HG03460 (cell line): ENCODE measurements around the gene ZNF428.
"Not testable (repeated sequence)": the region's sequence is repeated elsewhere in the genome, so short reads cannot be mapped to it uniquely, and the experiment has no call there.

Source experiments
- ATAC-seq: cut with Tn5 transposase; IDR thresholded peaks from one replicate; pipeline ENCODE4 v1.9.1; 2021; ENCODE audit not compliant: unreplicated experiment

ZNF428 gene

DNA sequence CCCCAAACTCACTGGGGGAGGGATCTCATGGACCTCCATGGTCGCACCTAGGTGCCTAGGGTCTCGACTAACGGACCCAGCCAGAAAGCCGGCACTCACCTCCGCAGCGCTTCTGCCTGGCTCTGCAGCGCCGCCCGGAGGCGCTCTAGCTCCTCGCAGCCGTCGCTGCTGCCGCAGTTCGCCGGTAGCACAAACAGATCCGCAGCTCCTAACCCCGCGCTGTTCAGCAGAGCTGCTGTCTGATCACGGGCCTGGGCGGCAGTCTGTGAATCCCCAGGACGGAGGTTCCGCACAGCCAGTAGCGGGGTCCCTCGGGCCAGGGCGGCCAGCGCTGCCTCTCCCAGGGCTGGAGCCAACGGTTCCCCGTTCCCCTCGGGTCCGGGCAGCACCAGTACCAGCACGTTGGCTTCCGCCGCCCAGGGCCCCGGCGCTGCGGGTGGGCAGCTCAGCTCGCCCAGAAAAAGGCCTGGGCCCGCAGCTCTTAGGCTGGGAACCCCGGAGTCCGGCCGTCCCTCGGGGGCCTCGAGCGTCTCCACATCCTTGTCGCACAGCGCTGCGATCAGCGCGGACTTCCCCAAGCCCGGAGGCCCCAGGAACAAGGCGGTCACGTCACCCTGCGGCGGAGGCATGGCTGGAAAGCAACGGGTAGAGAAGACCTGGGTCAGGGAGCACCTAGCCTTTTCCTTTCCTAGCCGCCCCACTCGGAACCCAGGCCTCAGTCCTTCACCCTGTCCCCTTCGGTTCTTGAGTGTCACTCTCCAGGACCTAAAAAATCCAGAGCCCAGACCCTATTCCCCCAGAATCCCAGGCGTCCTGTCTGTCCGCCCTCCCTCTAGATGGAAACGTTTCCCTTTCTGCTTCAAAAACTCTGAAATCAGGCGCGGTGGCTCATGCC lies 24.5 kb downstream of the ZNF428 start:
- ATAC-seq: no peak

DNA sequence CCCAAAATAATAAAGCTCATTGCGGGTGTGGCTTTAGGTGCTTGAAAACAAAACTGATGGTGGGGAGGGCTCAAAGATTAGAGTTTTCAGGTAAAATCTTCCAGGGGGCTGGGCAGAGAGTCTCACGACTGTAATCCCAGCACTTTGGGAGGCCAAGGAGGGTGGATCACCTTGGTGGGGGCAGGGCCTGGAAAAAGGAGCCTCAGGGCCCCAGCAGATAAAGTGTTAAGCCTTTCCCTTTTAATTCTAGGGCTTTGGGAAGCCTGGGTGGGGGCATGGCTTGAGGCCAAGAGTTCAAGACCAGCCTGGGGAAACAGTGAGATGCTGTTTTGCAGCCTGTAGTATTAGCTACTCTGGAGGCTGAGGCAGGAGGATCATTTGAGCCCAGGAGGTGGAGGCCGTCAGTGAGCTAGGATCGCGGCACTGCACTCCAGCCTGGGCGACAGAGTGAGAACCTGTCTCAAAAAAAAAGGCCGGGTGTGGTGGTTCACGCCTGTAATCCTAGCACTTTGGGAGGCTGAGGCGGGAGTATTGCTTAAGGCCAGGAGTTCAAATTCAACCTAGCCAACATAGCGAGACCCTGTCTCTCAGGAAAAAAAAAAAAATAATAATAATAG lies 25.2 kb downstream of the ZNF428 start:
- no peak for ATAC-seq

DNA sequence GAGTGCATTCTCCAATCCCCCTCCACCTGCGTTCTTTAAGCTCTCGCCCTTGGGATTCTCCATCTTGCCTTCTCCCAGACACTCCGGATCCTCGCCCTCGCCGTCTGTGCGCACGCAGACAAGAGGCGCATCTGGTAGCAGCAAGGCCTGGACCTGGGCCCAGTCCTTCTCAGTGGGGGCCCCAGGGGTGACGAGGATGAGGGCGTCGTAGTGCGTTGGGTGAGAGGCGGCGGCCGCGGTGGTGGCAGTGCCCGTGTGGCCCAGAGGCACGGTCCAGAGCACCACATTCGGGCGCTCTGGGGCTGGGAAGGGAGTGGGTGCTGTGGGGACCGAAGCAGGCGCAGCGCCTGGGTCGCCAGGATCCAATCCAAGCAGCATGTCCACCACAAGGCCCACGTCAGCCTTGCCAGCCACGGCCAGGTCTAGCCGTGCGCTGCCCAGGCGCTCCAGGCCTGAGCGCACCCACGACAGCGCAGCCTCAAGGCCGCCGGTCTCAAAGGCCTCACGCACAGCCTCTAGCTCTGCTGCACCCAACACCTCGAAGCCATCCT lies 26.6 kb downstream of the ZNF428 start:
- ATAC-seq: no peak

DNA sequence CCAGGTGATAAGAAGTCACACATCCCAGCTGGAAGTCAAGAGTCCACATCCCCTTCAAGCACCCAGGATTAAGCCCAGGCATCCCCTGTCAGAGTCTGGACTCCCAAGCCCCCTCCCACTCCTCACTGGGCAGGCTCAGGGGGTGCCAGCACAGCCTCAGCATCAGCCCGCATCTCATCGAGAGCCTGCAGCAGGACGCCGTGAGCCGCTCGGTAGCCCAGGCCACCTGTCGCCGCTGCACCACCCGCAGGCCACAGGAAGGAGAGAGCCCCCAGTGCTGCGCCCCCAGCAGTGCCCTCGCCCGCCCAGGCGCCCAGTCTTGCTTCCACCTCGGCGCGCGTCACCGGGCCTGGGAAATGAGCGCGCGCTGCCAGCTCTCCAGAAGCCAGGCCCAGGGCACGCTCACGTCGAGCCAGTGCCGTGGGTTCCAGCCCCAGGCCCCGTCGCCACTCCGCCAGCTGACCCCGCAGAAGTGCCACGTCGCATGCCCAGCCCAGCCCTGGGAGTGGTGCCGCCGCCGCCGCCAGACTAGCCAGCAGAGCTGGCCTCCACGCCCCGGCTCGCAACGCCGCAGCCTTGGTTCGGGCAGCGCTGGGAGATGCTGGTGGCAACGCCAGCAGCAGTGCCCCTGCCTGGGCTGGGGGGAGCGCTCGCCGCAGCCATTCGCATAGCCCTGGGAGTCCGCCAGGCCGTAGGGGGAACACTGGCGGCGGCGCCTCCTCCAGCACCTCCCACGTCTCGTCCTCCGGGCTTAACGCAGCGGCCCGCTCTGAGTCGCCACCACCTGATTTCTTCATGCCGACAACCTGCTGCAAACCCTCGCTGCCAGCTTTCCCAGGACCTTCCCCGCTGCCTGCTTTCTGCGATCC lies 27.3 kb downstream of the ZNF428 start:
- no peak for ATAC-seq

DNA sequence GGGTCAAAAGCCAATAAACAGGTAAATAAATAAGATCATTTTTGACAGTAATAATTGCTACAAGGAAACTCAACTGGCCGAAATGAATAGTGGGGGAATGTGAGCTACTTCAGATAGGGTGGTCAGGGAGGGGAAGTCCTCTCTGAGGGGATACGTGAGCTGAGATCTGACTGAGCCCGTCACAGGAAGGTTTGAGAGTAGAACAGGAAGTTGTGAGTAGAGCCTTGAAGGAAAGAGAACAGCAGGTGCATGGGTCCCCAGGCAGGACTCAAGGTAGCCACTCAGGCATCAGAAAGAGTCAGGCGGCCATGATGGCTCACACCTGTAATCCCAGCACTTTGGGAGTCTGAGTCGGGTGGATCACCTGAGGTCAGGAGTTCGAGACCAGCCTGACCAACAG lies 29.8 kb downstream of the ZNF428 start:
- ATAC-seq: no peak

DNA sequence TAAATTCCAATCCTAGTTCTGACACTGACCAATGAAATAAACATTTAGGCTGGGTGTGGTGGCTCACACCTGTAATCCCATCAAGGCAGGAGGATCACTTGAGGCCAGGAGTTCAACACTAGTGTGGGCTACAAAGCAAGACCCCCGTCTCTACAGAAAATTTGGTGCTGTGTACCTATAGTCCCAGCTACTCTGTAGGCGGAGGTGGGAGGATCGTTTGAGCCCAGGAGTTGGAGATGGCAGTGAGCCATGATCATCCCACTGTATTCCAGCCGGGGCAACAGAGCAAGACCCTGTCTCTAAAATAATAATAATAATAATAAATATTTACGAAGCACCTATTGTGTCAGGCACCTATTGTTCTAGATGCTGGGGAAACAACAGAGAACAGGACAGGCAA lies 30.2 kb downstream of the ZNF428 start:
- ATAC-seq: no peak

DNA sequence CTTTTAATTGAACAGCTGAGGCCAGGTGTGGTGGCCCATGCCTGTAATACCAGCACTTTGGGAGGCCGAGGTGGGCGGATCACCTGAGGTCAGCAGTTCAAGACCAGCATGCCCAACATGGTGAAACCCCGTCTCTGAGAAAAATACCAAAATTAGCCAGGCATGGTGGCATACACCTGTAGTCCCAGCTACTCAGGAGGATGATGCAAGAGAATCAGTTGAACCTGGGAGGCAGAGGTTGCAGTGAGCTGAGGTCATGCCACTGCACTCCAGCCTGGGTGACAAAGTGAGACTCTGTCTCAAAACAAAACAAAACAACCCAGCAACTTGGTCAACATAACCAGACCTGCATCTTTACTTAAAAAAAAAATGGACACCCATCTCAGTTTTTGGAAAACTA lies 32.4 kb downstream of the ZNF428 start:
- ATAC-seq: not testable (repeated sequence)

DNA sequence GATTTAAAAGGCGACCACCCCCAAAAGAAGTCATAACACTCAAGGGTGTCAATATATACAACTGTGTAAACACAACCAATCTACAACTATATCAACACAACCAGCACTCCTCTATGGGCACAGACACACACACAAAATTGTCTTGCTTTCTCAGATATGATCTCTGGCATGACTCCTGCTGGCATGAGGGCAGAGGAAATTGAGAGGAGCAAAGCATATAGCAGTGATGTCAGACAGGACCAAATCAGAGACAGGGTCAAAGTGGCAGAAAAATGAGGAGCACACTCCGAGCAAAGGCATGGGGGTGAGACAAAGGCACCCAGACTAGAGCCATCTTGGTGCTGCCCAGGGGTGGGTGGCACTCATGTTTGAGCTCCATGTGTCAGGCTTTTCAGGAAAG lies 33.1 kb downstream of the ZNF428 start:
- ATAC-seq: no peak

DNA sequence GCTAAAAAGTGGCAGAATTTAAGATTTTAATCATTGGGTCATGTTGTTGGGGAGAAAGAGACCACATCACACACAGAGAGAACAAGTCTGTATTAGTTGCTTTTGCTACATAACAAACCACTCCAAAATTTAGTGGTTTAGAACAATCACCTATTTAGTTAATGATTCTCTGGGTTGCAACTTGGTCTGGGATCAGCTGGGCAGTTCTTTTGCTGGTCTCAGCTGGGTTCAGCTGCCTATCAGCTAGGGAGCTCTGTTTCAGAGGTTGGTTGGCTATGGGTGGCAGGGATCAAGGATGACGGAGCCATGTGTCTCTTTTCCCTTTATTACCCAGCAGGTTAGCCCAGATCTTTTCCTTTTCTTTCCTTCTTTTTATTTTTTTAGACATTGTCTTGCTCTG lies 34.9 kb downstream of the ZNF428 start:
- ATAC-seq: no peak

DNA sequence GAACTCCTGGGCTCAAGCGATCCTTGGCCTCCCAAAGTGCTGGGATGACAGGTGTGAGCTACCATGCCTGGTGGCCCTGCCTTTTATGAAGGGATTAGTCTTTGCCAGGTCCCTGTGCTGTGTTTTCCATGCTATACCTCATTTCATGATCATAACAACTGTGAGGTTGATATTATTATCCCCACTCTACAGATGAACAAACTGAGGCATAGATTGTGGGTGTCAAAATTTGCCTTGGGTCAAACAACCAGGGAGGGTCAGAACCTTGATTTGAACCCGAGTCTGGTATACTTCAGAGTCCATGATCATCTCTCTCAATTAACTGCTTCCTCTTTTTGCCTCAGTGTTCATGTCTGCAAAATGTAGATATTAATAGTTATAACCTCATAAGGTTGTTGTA lies 36.9 kb downstream of the ZNF428 start:
- ATAC-seq: no peak

DNA sequence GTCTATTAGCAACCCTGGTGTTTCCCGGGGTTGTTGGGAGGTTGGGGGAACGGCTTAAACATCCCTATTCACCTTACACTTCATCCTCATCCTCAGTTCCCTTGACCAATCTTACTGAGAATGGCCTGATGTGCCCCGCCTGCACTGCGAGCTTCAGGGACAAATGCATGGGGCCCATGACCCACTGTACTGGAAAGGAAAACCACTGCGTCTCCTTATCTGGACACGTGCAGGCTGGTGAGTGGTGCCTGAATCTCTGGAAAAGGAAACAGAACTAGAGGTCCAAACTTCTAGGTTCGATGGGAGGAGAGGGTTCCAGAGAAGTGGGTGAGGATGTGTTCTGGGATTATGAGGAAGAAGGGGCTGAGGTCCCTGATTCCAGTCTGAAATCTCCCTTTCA lies 38.0 kb downstream of the ZNF428 start:
- no peak for ATAC-seq

DNA sequence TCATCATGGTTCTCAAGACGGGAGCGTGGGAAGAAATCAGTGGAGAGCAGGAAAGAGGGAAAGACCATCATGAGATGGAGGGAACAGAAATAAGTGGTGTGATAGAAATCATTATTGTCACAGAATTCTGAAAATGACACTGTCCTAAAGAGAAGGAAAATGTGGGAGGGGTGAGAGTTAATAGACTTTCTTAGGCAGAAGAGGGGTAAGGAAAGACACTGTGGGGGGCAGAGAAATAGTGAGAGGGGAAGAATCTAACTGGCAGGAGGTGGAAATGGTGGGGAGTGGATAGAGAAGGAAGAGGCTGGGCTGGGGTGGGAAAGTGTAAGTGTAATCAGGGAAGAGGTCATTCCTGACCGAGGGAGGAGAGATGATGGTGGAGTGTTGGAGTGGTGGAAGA lies 40.6 kb downstream of the ZNF428 start:
- no peak for ATAC-seq

DNA sequence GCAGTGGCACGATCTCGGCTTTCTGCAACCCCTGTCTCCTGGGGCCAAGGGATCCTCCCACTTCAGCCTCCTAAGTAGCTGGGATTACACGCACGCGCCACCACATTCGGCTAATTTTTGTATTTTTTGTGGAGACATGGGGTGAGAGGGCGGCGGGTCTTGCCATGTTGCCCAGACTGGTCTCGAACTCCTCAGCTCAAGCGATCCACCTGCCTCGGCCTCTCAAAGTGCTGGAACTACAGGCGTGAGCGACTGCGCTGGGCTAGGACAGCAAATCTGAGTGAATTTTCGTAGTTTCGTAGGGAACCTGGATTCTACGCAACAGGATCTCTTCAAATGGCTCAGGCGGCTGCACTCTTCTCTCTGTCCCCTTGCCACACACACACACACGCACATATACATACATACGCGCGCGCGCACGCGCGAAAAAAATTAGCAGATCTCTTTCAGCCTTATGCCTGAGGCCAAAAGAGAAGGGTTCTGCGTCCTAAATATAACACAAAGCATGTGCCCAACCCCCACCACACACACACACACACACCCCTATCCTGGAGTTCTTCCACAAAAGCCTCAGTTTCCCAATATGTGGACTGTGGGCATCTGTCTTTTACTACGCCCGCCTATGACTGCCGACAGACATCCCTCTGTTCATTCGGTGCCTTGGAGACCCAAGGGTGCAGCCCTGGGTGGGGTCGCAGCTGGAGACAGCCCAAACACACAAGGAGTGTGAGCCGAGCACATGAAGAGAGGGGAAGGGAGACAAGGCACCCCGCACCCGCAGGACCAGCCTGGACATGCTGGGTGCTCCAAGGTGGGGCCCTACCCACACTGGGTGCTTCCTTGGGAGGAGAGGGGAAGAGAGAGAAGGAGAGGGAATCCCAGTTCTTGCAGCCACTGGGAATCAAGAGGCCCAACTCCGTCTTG lies 43.2 kb downstream of the ZNF428 start:
- ATAC-seq: no peak

DNA sequence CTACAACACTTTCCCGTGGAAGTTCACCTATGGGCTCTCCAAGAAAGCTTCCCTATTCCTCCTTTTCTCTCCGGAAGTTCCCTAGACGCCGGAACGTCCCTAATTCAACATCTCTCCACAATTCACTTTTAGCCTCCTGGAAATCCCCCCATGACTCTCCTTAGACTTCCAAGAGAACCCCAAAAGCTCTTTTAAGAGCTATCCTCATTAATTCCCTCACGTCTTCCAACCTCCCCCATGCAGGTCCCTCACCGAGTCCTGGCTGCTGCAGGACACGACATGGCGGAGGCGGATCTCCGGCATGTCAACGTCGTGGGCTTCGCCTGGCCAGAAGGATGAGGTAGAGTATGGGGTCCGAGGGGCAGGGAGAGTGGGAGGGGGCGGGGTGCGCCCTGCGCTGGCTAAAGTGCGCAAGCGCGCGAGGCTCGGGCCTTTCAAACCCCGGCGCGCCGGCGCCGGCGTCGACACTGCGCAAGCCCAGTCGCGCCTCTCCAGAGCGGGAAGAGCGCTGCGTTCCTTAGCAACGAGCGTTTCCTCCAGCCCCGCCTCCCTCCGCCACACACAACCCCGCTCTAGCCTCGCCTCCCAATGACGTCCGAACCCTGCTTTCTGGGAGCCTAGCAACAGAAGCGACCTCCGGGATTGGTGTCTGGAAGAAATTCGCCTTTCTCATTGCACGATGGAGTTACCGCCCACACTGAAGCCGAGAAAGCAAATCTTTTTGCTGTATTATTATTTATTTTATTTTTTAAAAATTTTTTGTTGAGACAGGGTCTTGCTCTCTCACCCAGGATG lies 44.1 kb downstream of the ZNF428 start, which contains the start of the genes PINLYP and XRCC1:
Gene PINLYP, plus strand, starts transcription at position 646 of the 795 bp plus-strand sequence. CDS start 1,391 bp downstream, outside the sequence.
Gene XRCC1, minus strand, starts transcription at position 372 of the 795 bp plus-strand sequence. Its CDS starts 69 bp downstream, at position 303.
- ATAC-seq: peak; percentile 94

DNA sequence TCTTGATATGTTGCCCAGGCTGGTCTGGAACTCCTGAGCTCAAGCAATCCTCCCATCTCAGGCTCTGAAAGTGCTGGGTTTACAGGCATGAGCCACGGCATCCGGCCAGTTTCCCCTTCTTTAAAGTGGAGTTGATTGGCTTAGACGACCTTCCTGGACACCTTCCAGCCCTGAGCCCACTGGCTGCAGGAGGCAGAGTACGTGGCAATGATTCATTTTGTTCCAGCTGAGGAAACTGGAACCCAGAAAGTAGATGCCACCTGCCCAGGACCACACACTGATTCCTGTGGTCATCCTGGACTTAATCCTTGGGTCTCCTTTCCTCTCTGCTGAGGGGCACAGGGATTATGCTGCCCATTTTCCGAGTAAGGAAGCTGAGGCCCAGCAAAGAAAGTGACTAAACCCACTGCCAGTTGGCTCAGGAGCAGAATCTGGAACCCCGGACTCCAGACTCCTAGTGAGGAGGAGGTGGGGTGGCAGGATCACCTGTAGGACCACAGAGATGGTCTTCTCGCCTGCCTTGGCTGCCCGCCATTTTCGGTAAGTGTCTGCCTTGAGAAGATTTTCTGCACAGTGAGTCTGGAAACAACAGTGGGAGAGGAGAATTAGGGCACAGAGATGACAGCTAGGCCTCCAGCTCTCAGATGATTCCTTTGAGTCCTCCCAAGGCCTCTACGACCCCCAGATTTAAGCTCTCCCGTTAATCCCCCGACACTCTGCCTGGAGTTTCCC lies 44.8 kb downstream of the ZNF428 start:
- ATAC-seq: no peak

DNA sequence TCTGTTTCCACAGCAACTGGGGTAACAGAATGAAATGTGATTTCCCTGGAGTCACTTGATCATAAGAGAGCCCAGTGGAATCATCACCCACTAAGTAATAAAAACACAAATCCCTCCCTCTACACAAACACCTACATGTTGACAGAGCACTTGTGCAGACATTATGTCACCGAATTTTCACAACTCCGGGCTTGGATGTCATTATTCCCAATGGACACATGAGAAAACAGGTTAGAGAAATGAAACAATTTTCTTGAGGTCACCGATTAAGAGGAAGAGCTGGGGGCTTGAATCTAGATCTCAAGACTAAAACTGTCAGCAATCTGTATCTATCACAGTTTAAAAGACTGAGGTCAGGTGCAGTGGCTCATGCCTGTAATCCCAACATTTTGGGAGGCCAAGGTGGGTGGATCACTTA lies 47.2 kb downstream of the ZNF428 start:
- no peak for ATAC-seq

DNA sequence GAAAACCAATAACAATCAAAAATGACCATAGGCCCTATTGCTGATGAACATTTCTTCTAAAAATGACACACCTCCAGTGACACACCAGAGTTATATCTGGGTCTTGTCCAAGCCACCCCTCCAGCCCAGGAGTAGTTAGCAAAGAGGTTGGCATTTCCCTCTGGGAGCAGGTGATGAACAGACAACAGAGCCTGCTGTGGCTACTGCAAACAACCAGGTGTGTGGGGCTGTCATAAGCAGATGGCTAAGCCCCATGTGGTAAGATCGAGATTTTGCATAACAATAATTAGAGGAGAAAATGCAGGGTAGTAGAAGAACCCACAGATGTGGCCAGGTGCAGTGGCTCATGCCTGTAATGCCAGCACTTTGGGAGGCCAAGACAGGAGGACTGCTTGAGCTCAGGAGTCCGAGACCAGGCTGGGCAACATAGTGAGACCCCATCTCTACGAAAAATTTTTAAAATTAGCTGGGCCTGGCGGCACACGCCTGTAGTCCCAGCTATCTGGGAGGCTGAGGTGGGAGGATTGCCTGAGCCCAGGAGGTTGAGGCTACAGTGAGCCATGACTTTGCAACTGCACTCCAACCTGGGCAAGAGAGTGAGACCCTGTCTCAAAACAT lies 49.1 kb downstream of the ZNF428 start:
- no peak for ATAC-seq

DNA sequence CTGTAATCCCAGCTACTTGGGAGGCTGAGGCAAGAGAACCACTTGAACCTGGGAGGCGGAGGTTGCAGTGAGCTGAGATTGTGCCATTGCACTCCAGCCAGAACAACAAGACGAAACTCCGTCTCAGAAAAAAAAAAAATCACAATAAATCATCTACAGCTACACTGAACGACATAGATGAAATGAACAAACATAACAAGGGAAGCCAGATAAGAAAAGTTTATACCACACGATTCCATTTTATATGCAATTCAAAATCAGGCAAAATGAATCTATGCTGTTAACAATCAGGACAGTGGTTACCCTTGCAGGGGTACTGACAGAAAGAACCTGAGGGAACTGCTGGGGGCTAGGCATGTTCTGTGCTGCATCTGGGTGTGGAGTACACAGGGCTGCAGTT lies 49.8 kb downstream of the ZNF428 start:
- no peak for ATAC-seq
